CD4-positive, alpha-beta T cell treated with Interleukin-6 at 100 ng/mL for 8 hours (primary cell): ENCODE results near the gene TTC3.

Experiments used
- DNase-seq: peaks from one replicate; pipeline ENCODE4 v3.0.0-alpha.2; 2020; ENCODE audit warnings: mixed read lengths, low spot score

Gene TTC3

GRCh38 chr21:37224861-37225839 is 152.1 kb downstream of the TTC3 start:
- peak; percentile 30 for DNase-seq

GRCh38 chr21:37226041-37226920 is 153.2 kb downstream of the TTC3 start:
- DNase-seq = no peak

- DNase-seq = no peak
These were observed 154.3 kb downstream of the TTC3 start for GRCh38 chr21:37227071-37228002.

GRCh38 chr21:37228003-37228400 is 154.9 kb downstream of the TTC3 start:
- DNase-seq = no peak

GRCh38 chr21:37230632-37231248 is 157.7 kb downstream of the TTC3 start:
- no peak for DNase-seq

GRCh38 chr21:37231249-37231645 is 158.2 kb downstream of the TTC3 start:
- DNase-seq = no peak

GRCh38 chr21:37231671-37232070 is 158.6 kb downstream of the TTC3 start:
- DNase-seq = no peak

GRCh38 chr21:37232274-37233018 is 159.4 kb downstream of the TTC3 start:
- DNase-seq = no peak

- DNase-seq = no peak
These were observed 160.6 kb downstream of the TTC3 start for GRCh38 chr21:37233551-37234146.

- DNase-seq = no peak
These were observed 164.3 kb downstream of the TTC3 start for GRCh38 chr21:37237346-37237745.

GRCh38 chr21:37237764-37238163 is 164.7 kb downstream of the TTC3 start:
- peak; percentile 14 for DNase-seq

- no peak for DNase-seq
These were observed 167.9 kb downstream of the TTC3 start for GRCh38 chr21:37240978-37241377.

- DNase-seq = no peak
These were observed 168.4 kb downstream of the TTC3 start for GRCh38 chr21:37241426-37241825.

- DNase-seq = no peak
These were observed 170.9 kb downstream of the TTC3 start for GRCh38 chr21:37243961-37244360.

- DNase-seq = no peak
These were observed 171.5 kb downstream of the TTC3 start for GRCh38 chr21:37244501-37245095.

- DNase-seq = no peak
These were observed 172.1 kb downstream of the TTC3 start for GRCh38 chr21:37245151-37245550.

- DNase-seq = no peak
These were observed 175.2 kb downstream of the TTC3 start for GRCh38 chr21:37248298-37248697.

- no peak for DNase-seq
These were observed 176.3 kb downstream of the TTC3 start for GRCh38 chr21:37249112-37249904.

- no peak for DNase-seq
These were observed 178.2 kb downstream of the TTC3 start for GRCh38 chr21:37251294-37251634.
